ENCODE results near the gene USP32. TPM values are rescaled to one million over a fixed set of nuclear protein-coding genes. Genes with fewer than 3 reads are reported as not detected.

Gene USP32
- total RNA-seq, 1 experiment from 2014 or later = 73.5 TPM

DNA sequence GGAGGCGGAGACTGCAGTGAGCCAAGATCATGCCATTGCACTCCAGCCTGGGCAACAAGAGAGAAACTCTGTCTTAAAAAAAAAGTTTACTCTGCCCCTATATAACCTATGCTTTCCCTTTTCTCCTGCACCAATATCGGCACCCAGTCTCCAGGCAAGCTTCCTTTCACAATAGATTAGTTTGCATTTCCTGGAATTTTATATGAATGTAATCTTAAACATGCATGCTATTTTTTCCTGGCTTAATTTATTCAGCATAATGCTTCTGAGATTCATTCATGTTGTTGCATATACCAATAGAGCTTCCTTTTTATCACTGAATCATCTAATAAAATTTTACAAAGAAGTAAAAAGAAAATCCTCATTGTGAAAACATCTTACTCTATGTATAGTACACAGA lies 59.4 kb downstream of the USP32 start:
- H3K27me3 ChIP-seq (ENCODE audit: insufficient read depth, low read length) = no peaks in the 10 kb centered on the region
- no peaks in the 10 kb centered on the region for H3K23me2 ChIP-seq (ENCODE audit: insufficient read length, low read depth, low read length, poor library complexity, severe bottlenecking)
- 0 out of 7 replicates have a peak overlapping the region, but pooled peaks of 2 of the 3 experiments have one; percentile 11 to 26 for H3K27ac Mint-ChIP-seq
- peaks cover 5% of the 10 kb centered on the region for H3K79me1 ChIP-seq (ENCODE audit: insufficient read depth, low read depth, low read length, poor library complexity, severe bottlenecking)
- H3K79me2 ChIP-seq (ENCODE audit: insufficient read depth, low read length) = peaks cover 8% of the 10 kb centered on the region
- no peak overlapping the region for H4K5ac ChIP-seq (ENCODE audit: insufficient read length, low read depth, low read length)
- H3K9ac ChIP-seq (ENCODE audit: extremely low read depth, insufficient read length, low read length) = no peak overlapping the region
- H3K18ac ChIP-seq (ENCODE audit: insufficient read length, low read depth, low read length) = no peak overlapping the region
- H3T11ph ChIP-seq (ENCODE audit: low read length) = no peak overlapping the region
- H3K4me2 ChIP-seq (ENCODE audit: insufficient read depth, insufficient read length, low read length) = no peak overlapping the region
- H2BK5ac ChIP-seq (ENCODE audit: insufficient read length, low read length) = no peak overlapping the region
- no peak overlapping the region for H2AK5ac ChIP-seq (ENCODE audit: insufficient read length, low read length)
- peaks cover 6% of the 10 kb centered on the region; the same call in 1 of the 2 replicates for H3K4me1 ChIP-seq (ENCODE audit: insufficient read depth, low read length)
- WGBS (ENCODE audit: extremely low coverage, insufficient read length, low lambda C conversion rate) = no CpG with 5 or more reads among the region's 2 CpGs
- no peak overlapping the region for H3K14ac ChIP-seq (ENCODE audit: insufficient read depth, low read length)
- H2BK20ac ChIP-seq (ENCODE audit: low read depth, low read length, poor library complexity, severe bottlenecking) = no peak overlapping the region
- H2BK15ac ChIP-seq (ENCODE audit: low read depth, low read length) = no peak overlapping the region
- DNase-seq = no peak
- no peak overlapping the region for H3K23ac ChIP-seq (ENCODE audit: insufficient read length, low read depth, low read length)
- H4K8ac ChIP-seq (replicated peaks; ENCODE audit: insufficient read length, low read depth, low read length) = no peak overlapping the region
- no peak overlapping the region for H2AFZ ChIP-seq (ENCODE audit: low read length)
- no peak overlapping the region for H2BK120ac ChIP-seq (ENCODE audit: low read depth, low read length, poor library complexity, severe bottlenecking)
- no peaks in the 10 kb centered on the region for H4K20me1 ChIP-seq (ENCODE audit: control insufficient read depth, insufficient read depth, insufficient read length)
- no peak overlapping the region for H4K91ac ChIP-seq (ENCODE audit: insufficient read length, low read depth, low read length)
- H3K27ac ChIP-seq (ENCODE audit: insufficient read length, low read depth, low read length) = no peak overlapping the region
- no peaks in the 10 kb centered on the region for H3K27me3 Mint-ChIP-seq (ENCODE audit: low read depth)
- H3K9me3 Mint-ChIP-seq = no peaks in the 10 kb centered on the region
- H3K4ac ChIP-seq (ENCODE audit: low read depth, low read length) = no peak overlapping the region
- no peak overlapping the region for H2BK12ac ChIP-seq (ENCODE audit: insufficient read length, low read depth, low read length)
- peaks cover 23 to 25% of the 10 kb centered on the region in 2 experiments for H3K4me1 Mint-ChIP-seq
- H3K9me3 ChIP-seq (ENCODE audit: control insufficient read depth, low read depth, low read length) = no peaks in the 10 kb centered on the region
- TF ChIP-seq, protein P1, sequence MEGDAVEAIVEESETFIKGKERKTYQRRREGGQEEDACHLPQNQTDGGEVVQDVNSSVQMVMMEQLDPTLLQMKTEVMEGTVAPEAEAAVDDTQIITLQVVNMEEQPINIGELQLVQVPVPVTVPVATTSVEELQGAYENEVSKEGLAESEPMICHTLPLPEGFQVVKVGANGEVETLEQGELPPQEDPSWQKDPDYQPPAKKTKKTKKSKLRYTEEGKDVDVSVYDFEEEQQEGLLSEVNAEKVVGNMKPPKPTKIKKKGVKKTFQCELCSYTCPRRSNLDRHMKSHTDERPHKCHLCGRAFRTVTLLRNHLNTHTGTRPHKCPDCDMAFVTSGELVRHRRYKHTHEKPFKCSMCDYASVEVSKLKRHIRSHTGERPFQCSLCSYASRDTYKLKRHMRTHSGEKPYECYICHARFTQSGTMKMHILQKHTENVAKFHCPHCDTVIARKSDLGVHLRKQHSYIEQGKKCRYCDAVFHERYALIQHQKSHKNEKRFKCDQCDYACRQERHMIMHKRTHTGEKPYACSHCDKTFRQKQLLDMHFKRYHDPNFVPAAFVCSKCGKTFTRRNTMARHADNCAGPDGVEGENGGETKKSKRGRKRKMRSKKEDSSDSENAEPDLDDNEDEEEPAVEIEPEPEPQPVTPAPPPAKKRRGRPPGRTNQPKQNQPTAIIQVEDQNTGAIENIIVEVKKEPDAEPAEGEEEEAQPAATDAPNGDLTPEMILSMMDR (conservative IDR thresholded peaks at IDR 0.05) = no peak
- H3K56ac ChIP-seq (ENCODE audit: insufficient read length, low read depth, low read length) = no peak overlapping the region
- peaks cover 0 to 9% (median 5%) of the 10 kb centered on the region in 3 experiments; a peak in 5 of 7 replicates for H3K36me3 Mint-ChIP-seq (ENCODE audit: insufficient read depth in 1 of 3, low read depth in 3 of 3)
- H3K4me3 Mint-ChIP-seq = no peak overlapping the region
